GOT3 (cell line): ENCODE data around the gene RBM34.

Experiments
- DNase-seq: peaks from one replicate; lab custom pipeline; 2025; ENCODE audit warnings: mixed read lengths; lab: John Stamatoyannopoulos, UW

Gene RBM34

DNA sequence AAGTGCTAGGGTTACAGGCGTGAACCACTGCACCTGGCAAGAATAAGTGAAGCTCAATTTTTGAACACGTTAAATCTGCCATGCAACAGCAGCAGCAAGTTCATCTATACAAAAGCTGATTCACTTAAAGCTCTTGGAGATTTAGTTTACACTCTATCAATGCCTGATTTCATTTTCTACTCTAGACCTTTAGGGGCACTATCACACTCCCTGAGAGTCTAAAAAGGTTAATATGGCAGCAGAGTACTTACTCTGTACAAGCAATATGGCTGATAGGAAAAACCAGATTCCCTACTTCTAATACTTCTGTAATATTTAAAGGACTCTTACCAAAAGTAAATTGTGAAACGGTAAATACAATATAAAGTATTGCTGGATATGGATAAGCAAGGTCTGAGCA, 4.8 kb downstream of the RBM34 start:
- DNase-seq: no peak

DNA sequence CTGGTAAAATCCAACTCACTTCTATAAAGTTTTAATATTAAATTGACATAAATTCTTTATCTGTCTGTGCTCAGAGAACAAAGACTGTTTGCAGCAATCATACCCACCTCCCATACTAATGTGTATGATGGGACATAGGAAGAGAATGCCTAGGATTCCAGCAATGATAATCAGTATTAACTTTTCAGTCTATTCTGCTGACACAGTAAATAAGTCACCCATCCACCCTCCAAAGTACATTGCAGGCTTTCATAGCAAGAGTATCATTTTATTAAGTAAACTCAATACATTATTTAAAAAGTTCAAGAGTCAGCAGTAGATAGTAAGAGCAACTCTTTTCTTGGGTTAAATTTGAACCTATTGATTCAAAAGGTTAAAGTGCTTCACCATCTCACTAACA, 8.8 kb downstream of the RBM34 start:
- no peak for DNase-seq

DNA sequence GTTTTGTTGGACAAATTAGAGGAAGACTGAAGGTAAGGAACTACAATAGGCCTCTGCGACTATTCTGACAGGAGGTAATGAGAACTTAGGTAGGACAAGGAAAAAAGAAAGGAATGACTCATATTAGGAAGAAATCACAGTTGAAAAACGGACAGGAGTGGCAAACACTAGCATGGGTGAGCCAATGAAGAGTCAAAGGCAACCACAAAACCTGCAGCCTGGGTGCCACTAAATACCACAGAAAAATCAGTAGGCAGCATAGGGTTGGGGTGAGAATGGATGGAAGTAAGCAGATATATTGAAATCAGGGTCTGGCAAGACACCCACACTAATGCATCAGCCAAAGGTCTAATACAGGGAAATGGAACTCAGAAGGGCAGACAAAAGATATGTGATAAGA, 10.0 kb downstream of the RBM34 start:
- no peak for DNase-seq

DNA sequence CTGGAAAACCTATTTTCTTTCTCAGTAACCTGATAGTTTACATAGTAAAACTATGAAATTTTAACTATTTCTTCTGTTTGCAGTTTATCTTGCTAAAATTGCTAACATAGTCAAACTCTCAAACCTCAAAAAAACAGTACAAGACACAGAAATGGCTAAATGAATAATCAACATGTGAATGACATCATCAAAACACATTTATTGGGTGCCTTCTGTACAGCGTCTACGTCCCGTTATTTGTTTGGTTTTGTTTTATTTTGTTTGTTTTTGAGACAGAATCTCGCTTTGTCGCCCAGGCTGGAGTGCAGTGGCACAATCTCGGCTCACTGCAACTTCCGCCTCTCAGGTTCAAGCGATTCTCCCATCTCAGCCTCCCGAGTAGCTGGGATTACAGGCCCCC, 11.2 kb downstream of the RBM34 start:
- DNase-seq: no peak

DNA sequence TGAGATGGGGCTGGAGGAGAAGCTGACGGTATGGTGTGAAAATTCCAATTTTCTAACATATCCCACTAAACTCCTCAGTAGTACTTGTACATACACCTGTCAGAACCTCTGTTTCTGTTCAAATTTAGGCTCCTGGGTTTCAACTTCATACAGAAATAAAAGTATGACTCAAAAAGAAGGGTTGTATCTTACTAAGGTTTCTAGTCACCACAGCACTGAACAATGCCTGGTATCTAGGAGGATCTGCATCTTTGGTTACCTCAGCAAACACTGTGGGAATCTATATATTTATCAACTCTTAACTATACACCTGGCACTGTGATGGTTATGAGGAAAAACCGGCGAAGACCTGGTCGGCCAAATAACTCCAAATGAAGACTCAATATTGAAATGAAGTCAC, 13.8 kb downstream of the RBM34 start:
- no peak for DNase-seq

DNA sequence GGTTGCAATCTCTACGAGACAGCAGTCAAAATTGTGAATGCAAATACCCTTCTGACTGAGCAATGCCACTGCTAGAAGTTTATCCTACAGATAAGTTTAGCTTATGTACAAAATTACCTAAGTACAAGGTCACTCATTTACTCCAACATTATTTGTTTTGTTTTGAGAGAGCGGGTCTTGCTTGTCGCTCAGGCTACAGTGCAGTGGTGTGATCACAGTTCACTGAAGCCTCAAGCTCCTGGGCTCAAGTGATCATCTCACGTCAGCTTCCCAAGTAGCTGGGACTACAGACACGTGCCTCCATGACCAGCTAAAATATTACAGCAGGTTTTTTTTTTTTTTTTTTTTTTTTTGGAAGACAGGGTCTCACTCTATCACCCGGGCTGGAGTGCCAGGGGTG, 15.4 kb downstream of the RBM34 start:
- DNase-seq: no peak

DNA sequence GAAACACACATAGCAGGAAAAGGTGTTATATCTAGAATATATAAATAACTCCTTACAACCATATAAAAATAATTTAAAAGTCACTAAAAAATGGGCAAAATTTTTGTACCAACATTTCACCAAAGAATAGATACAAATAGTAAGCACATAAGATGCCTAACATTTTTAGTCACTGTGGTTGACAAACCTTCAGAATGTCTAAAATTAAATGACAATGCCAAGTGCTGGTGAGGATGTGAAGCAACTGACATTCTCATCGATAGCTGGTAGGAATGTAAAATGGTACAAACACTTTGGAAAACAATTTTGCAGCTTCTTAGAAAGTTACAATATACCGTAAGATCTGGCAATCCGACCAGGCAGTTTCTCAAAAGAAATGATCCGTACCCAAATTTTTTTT, 18.1 kb downstream of the RBM34 start:
- DNase-seq: no peak

DNA sequence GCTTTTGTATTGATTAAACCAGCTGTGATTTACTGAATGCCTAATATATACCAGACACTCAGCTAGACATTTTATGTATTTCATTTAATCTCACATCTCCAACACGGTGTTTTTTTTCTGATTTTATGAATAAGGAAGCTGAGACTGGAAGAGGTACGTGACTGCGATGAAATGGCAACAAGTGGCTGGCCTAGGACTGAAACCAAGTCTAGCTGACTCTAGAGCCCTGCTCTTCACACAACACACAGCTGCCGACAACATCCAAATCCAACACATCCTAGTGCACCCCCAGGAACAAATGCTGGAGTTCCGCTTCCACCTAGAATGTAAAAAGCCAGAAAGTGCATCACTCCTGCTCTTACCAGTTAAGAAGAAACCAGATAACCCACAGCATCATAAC, 21.7 kb downstream of the RBM34 start:
- DNase-seq: no peak

DNA sequence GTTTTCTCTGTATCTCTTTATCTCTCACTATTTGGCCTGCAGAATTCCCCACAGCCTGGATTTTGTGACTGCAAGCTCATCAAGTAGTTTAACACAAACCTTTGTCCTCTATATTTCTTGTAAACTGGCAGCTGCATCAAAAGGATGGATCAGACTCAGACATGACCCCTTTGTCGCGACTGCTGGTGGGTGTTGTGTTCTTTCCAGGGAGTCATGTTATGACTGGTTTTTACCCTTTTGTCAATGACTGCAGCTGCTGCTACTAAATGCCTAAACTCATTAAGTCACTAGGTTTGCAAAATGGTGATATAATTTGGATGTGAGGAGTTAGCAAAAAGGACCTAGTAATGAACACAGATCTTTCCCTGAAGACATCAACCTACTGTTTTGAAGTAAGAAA, 22.2 kb downstream of the RBM34 start:
- no peak for DNase-seq

DNA sequence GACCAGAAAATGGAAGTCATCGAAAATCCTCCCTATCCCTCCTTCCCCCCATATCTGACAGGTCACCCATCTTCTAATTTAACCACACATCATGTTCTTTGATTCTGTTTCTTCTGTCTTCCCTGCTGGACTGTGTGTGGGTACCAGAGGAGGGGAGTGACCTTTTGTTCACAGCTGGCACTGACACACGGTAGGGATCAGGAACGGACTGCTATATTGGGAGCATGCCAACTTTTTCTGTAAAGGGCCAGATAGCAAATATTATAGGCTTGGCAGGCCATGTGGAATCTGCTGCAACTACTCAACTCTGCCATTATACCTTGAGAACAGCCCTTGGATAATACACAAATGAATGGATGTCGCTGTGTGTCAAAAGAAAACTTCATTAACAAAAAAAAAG, 24.9 kb downstream of the RBM34 start:
- no peak for DNase-seq

DNA sequence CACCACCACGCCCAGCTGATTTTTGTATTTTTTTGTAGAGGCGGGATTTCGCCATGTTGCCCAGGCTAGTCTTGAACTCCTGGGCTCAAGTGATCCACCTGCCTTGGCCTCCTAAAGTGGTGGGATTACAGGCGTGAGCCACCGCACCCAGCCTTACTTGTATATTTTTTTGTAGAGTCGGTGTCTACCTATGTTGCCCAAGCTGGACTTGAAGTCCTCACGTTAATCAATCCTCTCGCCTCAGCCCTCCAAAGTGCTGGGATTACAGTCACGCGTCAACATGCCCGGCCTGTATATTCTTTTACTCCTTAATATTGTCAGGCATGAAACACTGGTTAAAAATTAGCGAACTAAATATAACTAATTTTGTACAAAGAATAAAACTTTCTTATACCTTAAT, 26.9 kb downstream of the RBM34 start:
- DNase-seq: no peak

DNA sequence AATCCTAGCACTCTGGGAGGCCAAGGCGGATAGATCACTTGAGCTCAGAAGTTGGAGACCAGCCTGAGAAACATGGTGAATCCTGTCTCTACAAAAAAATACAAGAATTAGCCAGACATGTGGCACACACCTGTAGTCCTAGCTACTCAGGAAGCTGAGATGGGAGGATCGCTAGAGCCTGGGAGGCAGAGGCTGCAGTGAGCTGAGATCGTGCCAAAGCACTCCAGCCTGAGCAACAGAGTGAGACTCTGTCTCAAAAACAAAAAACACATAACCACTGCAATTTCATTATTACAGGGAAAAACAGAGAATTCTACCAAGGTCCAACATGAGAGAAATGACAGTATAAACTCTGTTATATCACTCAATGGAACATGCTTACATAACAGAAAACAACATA, 28.0 kb downstream of the RBM34 start:
- DNase-seq: no peak

DNA sequence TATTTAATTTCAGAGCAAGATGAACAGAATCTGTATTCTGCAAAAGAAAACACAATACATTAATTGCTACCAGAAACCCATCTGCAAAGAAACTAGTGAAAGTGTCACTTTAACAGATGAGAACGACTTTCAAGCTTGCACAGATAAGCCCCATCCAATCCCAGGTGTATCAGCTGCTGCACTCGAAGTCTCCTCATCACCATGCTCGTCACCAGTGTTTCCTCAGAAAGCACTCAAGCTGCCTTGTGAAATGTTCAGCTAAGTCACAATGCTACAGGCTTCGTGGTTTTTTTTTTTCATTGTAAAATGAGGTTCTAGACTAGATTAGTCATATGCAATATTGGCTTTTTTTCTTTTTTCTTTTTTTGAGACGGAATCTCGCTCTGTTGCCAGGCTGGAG, 29.1 kb downstream of the RBM34 start:
- no peak for DNase-seq

DNA sequence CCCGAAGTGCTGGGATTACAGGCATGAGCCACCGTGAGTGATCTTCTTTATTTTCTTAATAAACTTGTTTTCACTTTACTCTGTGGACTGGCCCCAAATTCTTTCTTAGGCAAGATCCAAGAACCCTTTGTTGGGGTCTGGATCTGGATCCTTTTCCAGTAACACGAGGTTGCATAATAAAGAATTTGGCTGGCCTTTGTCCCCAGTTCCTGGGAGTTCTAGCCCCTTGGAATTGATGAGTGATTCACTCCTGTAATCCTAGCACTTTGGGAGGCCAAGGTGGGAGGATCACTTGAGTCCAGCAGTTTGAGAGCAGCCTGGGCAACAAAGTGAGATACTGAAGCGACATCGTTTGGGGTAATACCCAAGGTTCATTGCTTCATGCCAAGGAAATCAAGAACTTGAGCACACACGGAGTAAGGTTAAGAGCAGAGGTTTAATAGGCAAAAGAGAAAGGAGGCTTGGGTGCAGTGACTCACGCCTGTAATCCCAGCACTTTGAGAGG, 30.2 kb downstream of the RBM34 start:
- DNase-seq: no peak

DNA sequence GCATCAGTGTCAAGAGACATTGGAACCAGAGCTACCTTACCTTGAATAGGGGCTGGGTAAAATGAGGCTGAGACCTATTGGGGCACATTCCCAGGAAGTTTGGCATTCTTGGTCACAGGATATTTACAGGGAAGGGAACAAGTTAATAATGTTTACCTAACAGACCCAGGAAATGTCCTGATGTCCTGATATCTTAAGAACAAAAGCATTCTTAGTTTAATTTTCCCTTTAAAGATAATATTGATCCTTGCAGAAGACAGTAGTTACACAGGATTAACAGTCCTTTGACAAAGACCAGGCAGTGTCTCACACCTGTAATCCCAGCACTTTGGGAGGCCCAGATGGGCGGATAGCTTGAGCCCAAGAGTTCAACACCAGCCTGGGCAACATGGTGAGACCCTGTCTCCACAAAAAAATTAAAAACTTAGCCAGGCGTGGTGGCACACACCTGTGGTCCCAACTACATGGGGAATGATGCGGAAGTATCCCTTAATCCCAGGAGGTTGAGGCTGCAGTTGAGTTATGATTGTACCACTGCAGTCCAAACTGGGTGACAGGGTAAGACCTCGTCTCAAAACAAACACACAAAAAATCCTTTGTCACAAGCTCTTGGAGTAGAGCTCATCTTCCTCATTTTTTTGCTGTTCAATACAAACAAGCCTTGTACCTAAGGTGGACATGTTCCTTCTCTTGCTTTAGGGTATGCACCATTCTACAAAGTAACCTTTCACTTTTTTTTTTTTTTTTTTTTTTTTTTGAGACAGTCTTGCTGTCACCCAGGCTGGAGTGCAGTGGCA, 31.1 kb downstream of the RBM34 start:
- DNase-seq: no peak

DNA sequence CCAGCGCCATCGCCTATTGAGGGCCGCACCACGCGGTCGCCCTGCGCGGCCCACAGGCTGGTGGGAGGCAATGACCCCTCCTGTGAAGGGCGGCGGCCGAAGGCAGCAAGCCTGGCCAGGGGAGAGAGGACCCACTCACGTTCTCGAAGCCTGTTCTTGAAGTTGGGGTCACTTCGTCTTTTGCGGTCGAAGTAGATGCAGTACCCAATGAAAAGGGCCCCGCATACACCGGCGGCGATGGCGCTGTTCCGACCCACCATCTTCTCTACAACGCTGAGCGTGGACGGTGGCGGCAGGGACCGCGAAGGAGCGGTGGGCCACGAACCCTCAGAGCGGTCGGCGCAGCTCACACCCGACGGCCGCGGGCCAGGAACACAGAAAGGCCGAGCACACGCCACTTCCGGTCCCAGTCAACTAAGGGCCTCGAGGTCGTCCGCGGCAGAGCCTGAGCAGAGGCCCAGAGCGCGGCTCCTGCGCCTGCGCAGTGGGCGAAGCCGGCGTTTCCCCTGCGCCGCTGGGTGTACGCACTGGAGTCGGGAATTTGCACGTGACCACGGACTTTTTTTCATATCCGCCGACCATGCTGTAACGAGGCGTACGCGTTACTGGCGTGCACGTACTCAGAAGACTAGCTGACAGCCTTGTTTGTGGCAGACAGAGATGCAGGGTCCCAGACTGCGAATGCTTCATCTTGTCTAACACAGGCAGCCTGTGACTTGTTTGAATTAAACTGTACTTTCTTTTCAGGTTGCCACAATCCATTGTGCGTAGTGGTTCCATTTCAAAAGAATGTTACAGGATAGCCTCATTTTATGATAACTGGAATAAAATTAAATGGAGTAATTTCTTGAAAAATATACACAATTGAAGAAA, 32.4 kb downstream of the RBM34 start, which contains the start of gene TOMM20:
Gene TOMM20 (minus strand): TSS at position 382 of the 873 bp plus-strand sequence. CDS start 122 bp downstream, at position 260.
- peak; percentile 92 for DNase-seq

DNA sequence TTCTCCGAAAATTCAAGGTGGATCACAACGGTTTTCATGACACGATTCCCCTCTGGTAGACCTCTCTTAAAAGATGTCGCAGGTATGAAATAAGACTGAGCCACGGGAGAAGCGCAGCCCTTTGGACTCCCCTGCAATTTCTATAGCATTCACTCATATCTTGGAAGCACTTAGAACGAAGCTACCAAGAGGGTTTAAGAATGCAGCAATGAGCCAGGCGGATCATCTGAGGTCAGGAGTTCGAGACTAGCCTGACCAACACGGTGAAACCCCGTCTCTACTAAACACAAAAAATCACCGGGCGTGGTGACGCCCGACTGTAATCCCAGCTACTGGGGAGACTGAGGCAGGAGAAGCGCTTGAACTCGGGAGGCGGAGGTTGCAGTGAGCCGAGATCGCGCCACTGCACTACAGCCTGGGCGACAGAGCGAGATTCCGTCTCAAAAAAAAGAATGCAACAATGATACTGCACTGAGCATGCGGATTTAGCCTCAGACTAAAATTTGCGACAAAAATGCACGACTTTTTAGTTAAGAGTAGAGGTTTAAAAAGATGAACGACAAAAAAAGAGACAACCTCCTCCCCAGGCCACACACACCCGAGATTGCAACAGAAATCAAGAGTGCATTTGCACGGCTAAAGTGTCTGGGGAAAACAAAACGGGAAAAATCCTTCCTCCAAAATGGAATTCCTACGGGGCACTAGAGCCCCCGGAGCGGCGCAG, 33.2 kb downstream of the RBM34 start:
- DNase-seq: no peak

DNA sequence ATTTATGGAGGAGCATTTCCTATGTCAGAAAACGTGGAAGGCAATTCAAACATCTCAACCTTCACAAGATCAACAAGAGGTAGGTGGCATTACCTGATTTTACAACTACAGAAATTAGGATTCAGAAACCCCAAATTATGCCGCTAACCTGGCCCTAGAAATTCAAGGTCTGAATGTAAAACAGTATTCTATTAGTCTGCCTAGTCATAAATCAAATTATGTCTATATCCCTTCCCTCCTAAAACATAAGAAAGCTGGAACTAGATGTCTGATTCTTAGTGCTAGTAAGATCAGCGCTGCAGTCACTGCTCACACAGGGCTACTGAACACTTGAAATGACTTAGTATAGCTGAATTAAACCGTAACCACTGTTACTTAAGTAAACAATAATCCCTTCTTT, 33.8 kb downstream of the RBM34 start:
- DNase-seq: no peak

DNA sequence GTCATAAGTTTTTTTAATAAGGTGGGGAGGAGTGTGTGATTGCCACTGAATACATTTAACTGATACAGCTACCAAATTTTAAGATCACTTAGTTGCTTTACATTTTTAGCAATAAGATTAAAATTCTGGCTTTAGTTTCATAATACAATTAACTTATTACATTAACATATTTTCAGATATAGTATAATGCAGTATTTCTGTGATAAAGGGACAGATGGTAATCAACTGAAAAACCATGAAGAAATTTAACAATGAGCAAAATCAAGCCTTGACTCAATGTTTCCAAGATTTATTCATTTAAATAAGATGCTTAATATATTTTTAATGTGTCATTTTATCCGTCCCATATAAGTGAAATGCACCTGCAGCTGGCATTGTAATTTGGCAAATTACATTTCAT, 36.4 kb downstream of the RBM34 start:
- DNase-seq: no peak

DNA sequence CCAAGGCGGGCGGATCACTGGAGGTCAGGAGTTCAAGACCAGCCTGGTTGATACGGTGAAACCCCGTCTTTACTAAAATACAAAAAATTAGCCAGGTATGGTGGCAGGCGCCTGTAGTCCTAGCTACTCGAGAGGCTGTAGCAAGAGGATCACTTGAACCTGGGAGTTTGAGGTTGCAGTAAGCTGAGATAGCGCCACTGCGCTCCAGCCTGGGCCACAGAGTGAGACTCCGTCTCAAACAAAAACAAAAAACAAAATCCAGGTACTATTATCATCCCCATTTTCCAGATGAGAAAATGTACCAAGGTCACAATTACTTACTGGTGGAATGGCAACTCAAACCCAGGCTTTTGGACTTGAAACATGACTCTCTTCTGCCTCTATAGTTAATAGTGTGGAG, 36.9 kb downstream of the RBM34 start:
- no peak for DNase-seq

DNA sequence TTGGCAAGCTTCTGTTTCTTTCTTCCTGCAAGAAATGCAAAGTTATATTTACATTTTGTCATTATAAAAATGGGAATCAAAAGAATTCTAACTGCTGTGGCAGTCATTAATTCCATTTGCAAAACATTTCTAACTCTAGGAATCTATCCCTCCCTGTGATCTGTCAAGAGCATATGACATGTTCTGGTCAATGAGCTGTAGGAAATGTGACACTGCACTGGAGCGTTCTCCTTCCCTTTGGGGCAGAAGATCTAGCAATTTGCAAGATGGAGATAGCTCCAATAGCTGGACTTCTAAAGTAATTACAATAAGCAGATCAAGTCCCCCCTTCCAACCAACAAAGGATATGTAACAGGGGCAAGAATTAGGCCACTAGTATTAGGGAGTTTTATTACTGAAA, 38.7 kb downstream of the RBM34 start:
- DNase-seq: no peak

DNA sequence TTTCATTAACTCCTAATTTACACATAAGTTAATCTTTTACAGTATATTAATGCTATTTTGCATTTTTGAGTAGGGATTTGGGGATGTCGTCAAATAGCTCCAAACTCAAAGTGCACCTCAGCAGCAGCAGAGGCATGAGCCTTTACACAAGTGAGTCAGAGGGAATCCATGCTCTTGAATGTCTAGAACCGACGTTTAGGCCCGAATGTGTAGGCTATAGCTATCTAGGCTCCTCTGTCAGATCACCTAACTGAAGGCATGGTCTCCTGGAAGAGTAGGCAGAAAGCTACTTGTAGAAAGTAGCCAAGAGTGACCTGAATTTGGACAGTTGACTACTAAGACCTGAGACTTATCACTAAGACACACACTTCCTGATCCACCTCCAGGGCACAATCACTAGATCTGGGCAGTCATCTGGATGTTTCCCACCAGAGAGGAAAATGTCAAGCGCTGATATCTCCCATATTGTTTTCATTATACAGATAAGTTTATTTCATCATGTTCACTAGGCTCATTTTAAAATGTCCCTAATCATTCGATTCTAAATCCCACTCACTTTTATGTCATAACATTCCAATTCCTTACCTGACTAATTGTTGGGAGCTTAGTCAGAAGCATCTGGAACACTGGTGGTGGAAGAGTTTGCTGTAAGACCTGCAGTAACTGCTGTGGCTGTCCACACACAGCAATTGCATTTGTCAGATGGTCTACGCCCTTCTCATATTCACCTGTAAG, 47.7 kb downstream of the RBM34 start:
- DNase-seq: no peak
